HG02571 (cell line): ENCODE data around the gene TLE1.
"Not testable (repeated sequence)": the region's sequence is repeated elsewhere in the genome, so short reads cannot be mapped to it uniquely, and the experiment has no call there.

Source experiments
- ATAC-seq: cut with Tn5 transposase; IDR thresholded peaks from one replicate; pipeline ENCODE4 v1.9.1; 2021; ENCODE audit warnings: mild to moderate bottlenecking, moderate library complexity; ENCODE audit not compliant: unreplicated experiment

The TLE1 gene

GRCh38 chr9:81623778-81624177 lies 65.6 kb downstream of the TLE1 start:
- no peak for ATAC-seq

GRCh38 chr9:81622471-81623255 lies 66.7 kb downstream of the TLE1 start:
- no peak for ATAC-seq

GRCh38 chr9:81621785-81622259 lies 67.5 kb downstream of the TLE1 start:
- no peak for ATAC-seq

- ATAC-seq = no peak
Observed at GRCh38 chr9:81621118-81621517, 68.2 kb downstream of the TLE1 start.

GRCh38 chr9:81620002-81620390 lies 69.4 kb downstream of the TLE1 start:
- no peak for ATAC-seq

GRCh38 chr9:81619353-81620001 lies 69.9 kb downstream of the TLE1 start:
- ATAC-seq = no peak

GRCh38 chr9:81618923-81619322 lies 70.4 kb downstream of the TLE1 start:
- ATAC-seq = no peak

- no peak for ATAC-seq
Observed at GRCh38 chr9:81616141-81616540, 73.2 kb downstream of the TLE1 start.

- ATAC-seq = no peak
Observed at GRCh38 chr9:81614335-81614734, 75.0 kb downstream of the TLE1 start.

- no peak for ATAC-seq
Observed at GRCh38 chr9:81613002-81613812, 76.1 kb downstream of the TLE1 start.

- ATAC-seq = no peak
Observed at GRCh38 chr9:81611664-81612063, 77.7 kb downstream of the TLE1 start.

GRCh38 chr9:81610740-81611107 lies 78.6 kb downstream of the TLE1 start:
- ATAC-seq = no peak

- ATAC-seq = no peak
Observed at GRCh38 chr9:81609782-81610739, 79.3 kb downstream of the TLE1 start.

GRCh38 chr9:81608289-81608657 lies 81.1 kb downstream of the TLE1 start:
- ATAC-seq = no peak

GRCh38 chr9:81607593-81608288 lies 81.6 kb downstream of the TLE1 start:
- no peak for ATAC-seq

- ATAC-seq = not testable (repeated sequence)
Observed at GRCh38 chr9:81606261-81606660, 83.1 kb downstream of the TLE1 start.

- no peak for ATAC-seq
Observed at GRCh38 chr9:81605170-81605670, 84.1 kb downstream of the TLE1 start.

- no peak for ATAC-seq
Observed at GRCh38 chr9:81604306-81605169, 84.8 kb downstream of the TLE1 start.
